Measurements from ENCODE around the gene WFDC10A. TPM values are rescaled to one million over a fixed set of nuclear protein-coding genes. Genes with fewer than 3 reads are reported as not detected.

Gene WFDC10A
- total and polyA plus RNA-seq, 10 of the 15 experiments (the other 5 are each of a cell fraction or from before 2014, with no cell fraction given), result not detected

GRCh38 chr20:45636513-45636912, 7.0 kb downstream of the WFDC10A start:
- Histone ChIP-seq H3K36me3 (ENCODE audit: control insufficient read depth in 2 of 2, insufficient read depth in 2 of 2, low read length in 1 of 2) (no peaks in the 10 kb centered on the region), H3K27ac (ENCODE audit: control insufficient read depth, insufficient read depth) (no peak overlapping the region), H2AFZ (ENCODE audit: control insufficient read depth, low read depth, low read length) (no peak overlapping the region), H3K4me1 (ENCODE audit: control insufficient read depth, insufficient read depth, low read length) (no peaks in the 10 kb centered on the region), H3K4me3 (no peak overlapping the region), H3K9ac (ENCODE audit: control insufficient read depth, insufficient read depth, low read length) (no peak overlapping the region), H3K79me2 (ENCODE audit: control insufficient read depth, insufficient read depth, low read length) (no peaks in the 10 kb centered on the region), H3K4me2 (ENCODE audit: control insufficient read depth, insufficient read depth) (no peak overlapping the region), H4K20me1 (ENCODE audit: control insufficient read depth, insufficient read depth) (no peaks in the 10 kb centered on the region), H3K27me3 (replicated peaks in 1 of 2; ENCODE audit: control insufficient read depth in 2 of 2, insufficient read depth in 2 of 2, low read length in 1 of 2) (no peaks in the 10 kb centered on the region), H3K9me3 (replicated peaks; ENCODE audit: control insufficient read depth, insufficient read depth, low read length) (no peaks in the 10 kb centered on the region)
- BruUV-seq (replicated peaks), result no TSS peak
- no peak for DNase-seq (ENCODE audit: low read depth, low spot score)
- TF ChIP-seq PAX8 (IDR thresholded peaks at IDR 0.05) (no peak), ZZZ3 (IDR thresholded peaks at IDR 0.05; ENCODE audit: control insufficient read depth, insufficient read length, low read depth) (no peak), SIX5 (IDR thresholded peaks at IDR 0.05; ENCODE audit: low read depth, low read length, severe bottlenecking) (no peak), YBX1 (IDR thresholded peaks at IDR 0.05) (no peak), RELA (IDR thresholded peaks at IDR 0.05; ENCODE audit: borderline replicate concordance, partially characterized antibody) (no peak), IKZF1 (conservative IDR thresholded peaks at IDR 0.05) (no peak), MTA2 (IDR thresholded peaks at IDR 0.05; ENCODE audit: low read depth) (no peak), USF1 (IDR thresholded peaks at IDR 0.05; ENCODE audit: borderline replicate concordance, extremely low read length, insufficient read depth, low read depth, low read length) (no peak), CHD1 (IDR thresholded peaks at IDR 0.05; ENCODE audit: low read depth, low read length) (no peak), TARDBP (IDR thresholded peaks at IDR 0.05; ENCODE audit: borderline replicate concordance) (no peak), SMC3 (IDR thresholded peaks at IDR 0.05; ENCODE audit: borderline replicate concordance, low read length) (no peak), CBFB (IDR thresholded peaks at IDR 0.05; ENCODE audit: low read depth) (no peak), SMAD5 (IDR thresholded peaks at IDR 0.05; ENCODE audit: low read depth) (no peak), HDGF (IDR thresholded peaks at IDR 0.05) (no peak), EP300 (IDR thresholded peaks at IDR 0.05; ENCODE audit: borderline replicate concordance in 1 of 2, control insufficient read depth in 1 of 2, low read depth in 2 of 2, low read length in 2 of 2) (no peak)
- TF ChIP-seq, protein P1, sequence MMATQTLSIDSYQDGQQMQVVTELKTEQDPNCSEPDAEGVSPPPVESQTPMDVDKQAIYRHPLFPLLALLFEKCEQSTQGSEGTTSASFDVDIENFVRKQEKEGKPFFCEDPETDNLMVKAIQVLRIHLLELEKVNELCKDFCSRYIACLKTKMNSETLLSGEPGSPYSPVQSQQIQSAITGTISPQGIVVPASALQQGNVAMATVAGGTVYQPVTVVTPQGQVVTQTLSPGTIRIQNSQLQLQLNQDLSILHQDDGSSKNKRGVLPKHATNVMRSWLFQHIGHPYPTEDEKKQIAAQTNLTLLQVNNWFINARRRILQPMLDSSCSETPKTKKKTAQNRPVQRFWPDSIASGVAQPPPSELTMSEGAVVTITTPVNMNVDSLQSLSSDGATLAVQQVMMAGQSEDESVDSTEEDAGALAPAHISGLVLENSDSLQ (IDR thresholded peaks at IDR 0.05), result no peak
- in situ Hi-C loops (cut with MboI), result no loop called here
- intact Hi-C loops (cut with micrococcal nuclease; ENCODE audit: unreplicated experiment), result no loop called here
- SMC1A ChIA-PET (ENCODE audit: uncharacterized antibody, unreplicated experiment), result no interaction called here
- no peak for FAIRE-seq
- WGBS (ENCODE audit: insufficient coverage, insufficient replicate concordance, low lambda C conversion rate, missing lambda C conversion rate), result 0% methylated on average over 1 of the region's 1 CpG
- POLR2A ChIA-PET, result no interaction called here
- RAD21 ChIA-PET (ENCODE audit: unreplicated experiment), result no interaction called here
- CTCF ChIA-PET, result no interaction called here
- no peak for ATAC-seq
